ENCODE measurements around the gene TMEM198.

GRCh38 chr2:219548990-219549389, 5.2 kb downstream of the TMEM198 start:
- TF ChIP-seq, protein P1, sequence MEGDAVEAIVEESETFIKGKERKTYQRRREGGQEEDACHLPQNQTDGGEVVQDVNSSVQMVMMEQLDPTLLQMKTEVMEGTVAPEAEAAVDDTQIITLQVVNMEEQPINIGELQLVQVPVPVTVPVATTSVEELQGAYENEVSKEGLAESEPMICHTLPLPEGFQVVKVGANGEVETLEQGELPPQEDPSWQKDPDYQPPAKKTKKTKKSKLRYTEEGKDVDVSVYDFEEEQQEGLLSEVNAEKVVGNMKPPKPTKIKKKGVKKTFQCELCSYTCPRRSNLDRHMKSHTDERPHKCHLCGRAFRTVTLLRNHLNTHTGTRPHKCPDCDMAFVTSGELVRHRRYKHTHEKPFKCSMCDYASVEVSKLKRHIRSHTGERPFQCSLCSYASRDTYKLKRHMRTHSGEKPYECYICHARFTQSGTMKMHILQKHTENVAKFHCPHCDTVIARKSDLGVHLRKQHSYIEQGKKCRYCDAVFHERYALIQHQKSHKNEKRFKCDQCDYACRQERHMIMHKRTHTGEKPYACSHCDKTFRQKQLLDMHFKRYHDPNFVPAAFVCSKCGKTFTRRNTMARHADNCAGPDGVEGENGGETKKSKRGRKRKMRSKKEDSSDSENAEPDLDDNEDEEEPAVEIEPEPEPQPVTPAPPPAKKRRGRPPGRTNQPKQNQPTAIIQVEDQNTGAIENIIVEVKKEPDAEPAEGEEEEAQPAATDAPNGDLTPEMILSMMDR (conservative IDR thresholded peaks at IDR 0.05 in 1 of 2, IDR thresholded peaks at IDR 0.05 in 1 of 2; ENCODE audit: extremely low read depth in 1 of 2, insufficient read depth in 1 of 2, low read depth in 1 of 2, low read length in 2 of 2): no peak
- no peak for TF ChIP-seq EZH2 (IDR thresholded peaks at IDR 0.05; ENCODE audit: borderline replicate concordance, low read length)
